NCI-H524 treated with DMSO at 0.1 percent for 48 hours (cell line): ENCODE results near the gene SAG.
A peak's percentile ranks its signal among the peaks of the same experiment; 100 is the strongest.
"Not testable (repeated sequence)": the region's sequence is repeated elsewhere in the genome, so short reads cannot be mapped to it uniquely, and the experiment has no call there.

Experiments used
- DNase-seq: peaks from one replicate; lab custom pipeline; 2025; lab: John Stamatoyannopoulos, UW

SAG gene

DNA sequence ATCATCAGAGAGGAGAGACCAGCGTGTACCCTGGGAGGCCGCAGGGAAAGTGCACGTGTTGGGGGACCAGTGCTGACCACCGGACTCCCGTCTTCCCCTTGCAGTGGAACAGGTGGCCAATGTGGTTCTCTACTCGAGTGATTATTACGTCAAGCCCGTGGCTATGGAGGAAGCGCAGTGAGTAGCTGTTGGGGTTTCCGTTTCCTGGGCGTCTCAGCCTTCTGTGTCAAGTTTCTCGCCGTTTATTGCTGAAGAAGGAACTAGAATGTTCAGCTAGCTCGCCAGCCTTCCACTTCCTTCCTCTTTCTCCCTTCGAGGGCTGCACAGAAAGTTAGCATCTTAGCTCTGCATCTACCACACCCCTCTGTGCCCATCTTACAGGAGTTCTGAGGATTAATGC is 23.9 kb downstream of the SAG start:
- no peak for DNase-seq

DNA sequence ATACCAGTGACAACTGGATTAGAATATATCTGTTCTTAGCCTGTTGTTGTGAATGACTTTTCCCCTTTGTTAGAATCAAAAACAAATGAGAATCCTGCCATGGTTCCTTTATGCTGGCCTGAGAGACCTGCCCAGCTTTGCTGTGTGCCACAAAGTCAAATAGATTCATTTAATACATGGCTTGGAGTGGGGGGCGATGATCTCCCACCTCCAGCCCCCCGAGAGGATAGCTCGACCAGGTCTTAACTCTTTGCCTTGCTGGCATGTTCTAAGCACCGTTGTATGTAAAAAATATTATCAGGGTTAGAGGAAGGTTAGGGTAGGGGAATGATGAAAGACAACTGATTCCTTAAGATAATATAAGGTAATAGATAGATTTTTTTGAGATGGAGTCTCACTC is 24.5 kb downstream of the SAG start:
- DNase-seq, result no peak

DNA sequence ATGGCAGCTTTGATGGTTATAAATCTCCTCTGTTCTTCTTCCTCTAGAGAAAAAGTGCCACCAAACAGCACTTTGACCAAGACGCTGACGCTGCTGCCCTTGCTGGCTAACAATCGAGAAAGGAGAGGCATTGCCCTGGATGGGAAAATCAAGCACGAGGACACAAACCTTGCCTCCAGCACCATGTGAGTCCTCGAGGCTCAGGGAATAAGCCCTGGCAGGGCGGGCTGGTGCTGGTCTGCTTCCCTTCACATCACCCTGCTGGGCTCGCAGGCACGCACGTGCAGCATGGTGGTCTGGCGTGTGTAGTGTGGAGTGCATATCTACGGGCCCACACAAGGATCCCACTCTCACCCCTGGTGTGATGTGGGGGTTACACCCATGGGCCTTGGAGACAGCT is 27.3 kb downstream of the SAG start:
- DNase-seq, result no peak

DNA sequence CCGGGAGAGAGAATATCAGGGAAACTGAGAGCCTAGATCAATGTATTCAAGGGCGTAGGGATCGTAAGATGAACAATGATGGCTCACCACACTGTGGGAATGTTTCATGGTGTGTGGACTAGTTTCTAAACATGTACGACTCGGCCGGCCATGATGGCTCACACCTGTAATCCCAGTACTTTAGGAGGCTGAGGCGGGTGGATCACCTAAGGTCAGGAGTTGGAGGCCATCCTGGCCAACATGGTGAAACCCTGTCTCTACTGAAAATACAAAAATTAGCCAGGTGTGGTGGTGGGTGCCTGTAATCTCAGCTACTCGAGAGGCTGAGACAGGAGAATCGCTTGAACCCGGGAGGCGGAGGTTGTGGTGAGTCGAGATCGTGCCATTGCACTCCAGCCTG is 28.5 kb downstream of the SAG start:
- DNase-seq, result not testable (repeated sequence)

DNA sequence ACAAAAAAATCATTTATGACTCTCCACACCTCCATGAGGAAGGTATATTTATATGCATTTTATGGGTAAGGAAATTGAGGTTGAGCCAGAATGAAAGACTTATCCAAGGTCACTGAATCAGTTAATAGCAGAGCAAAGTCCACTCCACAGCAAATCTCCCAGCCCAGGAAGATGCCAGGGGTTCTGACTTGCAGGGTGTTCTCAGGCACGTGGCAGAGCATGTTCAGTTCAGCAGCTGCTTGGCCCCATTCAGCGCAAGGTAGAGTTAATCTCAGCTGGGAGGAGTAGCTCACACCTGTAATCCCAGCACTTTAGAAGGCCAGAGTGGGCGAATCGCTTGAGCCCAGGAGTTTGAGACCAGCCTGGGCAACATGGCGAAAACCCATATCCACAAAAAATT is 28.9 kb downstream of the SAG start:
- no peak for DNase-seq

DNA sequence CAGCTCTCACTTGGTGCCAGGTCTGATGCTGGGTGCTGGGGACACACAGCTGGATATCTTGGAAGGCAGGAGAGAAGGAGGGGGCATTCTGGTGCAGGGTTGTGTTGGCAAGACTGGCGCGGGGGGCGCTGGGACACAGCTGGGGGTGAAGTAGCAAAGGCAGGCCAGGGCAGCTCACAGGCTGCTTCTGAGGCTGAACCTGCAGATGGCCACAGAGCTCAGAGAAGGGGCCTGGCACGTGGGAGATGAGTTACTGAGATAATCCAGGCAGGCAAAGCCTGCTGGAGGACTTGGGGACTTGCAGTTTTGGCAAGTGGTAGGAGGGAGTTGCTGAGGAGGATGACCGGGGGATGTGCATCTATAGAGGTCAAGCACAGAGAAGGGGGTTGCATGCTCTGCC is 30.4 kb downstream of the SAG start:
- DNase-seq, result no peak

DNA sequence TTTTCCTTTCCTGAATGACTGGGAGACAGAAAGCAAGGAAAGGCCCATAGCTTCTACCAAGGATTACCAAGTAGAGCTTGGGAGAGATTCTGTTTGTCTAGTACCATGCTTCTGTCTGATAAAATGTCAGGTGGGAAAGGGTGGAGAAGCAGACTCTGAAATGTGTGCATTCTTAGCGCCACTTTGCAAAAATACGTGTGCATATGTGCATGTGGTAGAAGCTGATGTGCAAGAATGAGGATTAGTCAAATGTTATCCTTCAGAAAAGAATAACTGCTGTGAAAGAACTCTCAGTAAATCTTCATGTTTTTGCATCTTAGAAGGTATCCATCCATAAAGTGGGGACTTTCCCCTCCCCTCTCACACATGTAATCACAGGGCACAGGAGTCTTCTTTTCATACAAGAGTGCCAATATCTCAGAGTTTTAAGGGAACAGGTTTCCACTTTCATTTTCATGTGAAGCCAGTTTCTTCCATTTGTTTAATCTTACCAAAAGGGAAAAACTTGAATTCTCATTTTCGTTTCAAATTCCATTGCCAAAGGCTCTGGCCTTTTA is 31.3 kb downstream of the SAG start:
- DNase-seq, result no peak

DNA sequence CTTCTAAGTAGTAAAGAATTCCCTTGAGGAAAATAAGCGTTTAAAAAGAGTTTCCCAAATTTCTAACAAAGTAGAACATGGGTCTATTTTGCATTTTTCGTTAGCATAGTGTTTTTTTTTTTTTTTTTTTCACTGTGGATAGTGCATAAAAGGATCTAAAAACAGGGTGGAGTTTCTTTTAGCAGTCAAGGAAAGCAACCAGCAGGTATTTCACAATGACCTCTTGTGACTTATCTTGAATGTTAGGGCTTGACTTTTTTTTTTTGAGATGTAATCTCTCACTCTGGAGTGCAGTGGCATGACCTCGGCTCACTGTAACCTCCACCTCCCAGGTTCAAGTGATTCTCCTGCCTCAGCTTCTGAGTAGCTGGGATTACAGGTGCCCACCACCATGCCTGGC is 31.8 kb downstream of the SAG start:
- DNase-seq, result no peak

DNA sequence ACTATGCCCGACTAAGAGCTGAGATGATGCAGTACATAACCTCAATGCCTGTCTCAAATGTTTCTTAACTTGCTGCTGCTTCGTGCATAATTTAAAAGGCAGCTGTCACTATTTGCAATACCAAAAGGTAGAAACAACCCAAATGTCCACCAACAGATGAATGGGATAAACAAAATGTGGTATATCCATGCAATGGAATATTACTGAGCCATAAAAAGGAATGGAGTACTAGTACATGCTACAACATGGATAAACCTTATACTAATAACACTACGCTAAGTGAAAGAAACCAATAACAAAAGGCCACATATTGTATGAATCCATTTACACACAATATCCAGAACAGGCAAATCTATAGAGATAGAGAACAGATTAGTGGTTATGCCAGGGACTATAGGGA is 33.7 kb downstream of the SAG start:
- DNase-seq, result no peak

DNA sequence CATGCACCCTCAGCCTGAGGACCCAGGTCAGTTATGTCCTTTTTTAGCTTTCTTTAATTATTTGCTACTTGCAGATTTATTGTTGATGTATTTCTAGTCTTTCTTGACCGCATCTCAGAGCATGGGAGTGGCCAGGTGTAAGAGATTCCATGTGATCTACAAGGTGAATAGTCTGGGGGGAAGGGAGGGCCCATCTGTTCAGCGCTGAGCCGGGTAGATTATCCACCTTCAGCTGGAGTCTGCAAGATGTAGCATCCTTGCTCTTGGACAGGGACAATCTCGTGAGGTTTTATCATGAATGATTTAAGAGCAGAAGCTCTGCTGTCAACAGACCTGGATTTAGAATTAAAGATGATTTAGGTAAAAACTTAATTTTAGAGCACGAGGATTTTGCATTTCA is 34.7 kb downstream of the SAG start:
- peak; percentile 43 for DNase-seq

DNA sequence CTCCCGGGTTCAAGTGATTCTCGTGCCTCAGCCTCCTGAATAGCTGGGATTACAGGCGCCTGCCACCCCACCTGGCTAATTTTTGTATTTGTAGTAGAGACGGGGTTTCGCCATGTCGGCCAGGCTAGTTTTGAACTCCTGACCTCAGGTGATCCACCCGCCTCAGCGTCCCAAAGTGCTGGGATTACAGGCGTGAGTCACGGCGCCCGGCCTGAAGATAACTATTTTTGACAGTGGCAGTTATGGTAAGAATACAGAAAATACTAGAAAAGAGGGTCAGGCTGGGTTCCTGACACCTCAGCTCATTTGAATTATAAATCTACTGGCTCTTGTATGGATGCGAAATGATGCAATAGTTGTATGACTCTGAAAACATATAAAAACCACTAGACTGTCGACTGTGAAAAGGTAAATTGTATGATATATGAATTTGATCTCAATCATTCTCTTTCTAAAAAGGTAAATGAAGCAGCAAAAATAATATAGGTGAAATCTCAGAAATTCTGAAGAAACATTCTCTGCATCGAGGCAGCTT is 35.6 kb downstream of the SAG start:
- no peak for DNase-seq

DNA sequence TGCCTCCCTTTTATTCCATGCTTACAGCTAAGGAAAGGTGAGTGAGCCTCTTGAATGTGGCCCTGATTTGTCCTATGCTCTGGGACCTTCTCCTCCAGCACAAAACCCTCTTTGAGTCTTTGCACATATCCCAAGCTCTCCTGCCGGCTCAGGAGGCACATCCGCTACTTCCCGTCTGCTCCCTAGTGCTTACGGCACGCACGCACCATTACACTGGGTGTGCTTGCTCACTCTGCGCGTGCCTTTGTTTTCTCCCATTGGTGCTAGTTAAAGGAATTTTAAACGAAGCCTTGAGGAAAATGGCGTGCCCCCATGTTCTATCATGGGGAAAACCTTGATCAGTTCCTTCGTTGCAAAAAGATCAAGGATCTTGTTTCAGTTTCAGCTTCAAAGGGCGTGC is 38.8 kb downstream of the SAG start:
- DNase-seq, result no peak

DNA sequence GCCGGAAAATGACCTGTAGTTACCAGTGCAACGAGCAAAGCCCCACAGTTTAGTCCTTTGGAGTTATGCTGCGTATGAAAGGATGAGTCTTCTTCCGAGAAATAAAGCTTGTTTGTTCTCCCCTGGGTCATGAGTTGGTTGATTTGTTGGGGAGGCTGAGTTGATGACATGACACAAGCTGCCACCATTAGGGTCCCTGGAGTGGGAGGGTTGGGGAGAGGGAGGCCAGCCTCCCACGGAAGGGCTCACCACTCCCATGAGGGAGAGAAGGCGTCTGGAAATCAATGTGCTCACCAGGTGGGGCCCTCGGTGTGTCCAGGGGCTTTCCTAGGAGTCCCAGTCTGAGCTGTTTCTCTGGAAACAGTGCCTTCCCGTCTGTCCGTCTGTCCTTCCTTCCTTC is 39.3 kb downstream of the SAG start:
- no peak for DNase-seq

DNA sequence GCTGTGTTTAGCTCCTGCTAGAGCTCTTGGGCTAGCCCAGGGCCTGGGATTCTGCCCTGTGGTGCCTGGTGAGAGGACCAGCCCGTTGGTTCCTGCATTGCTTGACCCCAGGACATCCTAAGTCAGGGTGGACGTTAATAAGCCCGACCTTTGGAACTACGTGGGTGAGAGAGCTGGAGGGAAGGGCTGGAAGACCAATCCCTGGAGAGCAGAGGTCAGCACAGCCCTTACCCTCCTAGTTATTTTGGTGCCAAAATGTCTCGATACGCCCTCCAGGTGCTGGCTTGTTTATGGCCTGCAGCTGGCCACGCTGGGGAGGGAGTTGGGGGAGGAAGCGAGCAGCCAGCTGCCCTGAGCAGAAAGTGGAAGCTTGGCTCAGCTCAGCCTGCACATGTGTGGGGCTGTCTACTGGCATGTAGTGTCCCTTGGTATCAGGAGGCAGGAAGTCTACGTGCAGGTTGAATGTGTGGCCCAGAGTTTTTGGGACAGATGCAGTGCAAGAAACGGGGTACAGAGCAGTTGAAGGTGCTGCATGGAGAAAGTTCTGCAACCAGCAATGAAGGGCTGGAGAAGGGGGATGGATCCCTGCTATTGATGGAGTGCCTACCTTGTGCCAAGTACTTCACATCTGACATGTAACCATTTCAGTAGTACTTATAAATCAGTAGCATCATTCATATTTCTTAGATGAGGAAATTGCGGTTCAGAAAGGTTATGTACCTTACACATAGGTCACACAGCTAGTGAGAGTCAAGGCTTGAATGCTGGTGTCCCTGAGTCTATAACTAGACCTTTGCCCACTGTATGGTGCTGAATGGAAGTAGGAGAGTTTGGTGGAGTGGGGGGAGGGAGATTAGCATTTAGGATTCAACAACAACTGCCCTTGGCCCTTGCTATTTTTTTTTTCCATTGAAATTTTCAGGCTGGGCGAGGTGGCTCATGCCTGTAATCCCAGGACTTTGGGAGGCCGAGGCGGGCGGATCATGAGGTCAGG is 41.7 kb downstream of the SAG start:
- DNase-seq, result no peak

DNA sequence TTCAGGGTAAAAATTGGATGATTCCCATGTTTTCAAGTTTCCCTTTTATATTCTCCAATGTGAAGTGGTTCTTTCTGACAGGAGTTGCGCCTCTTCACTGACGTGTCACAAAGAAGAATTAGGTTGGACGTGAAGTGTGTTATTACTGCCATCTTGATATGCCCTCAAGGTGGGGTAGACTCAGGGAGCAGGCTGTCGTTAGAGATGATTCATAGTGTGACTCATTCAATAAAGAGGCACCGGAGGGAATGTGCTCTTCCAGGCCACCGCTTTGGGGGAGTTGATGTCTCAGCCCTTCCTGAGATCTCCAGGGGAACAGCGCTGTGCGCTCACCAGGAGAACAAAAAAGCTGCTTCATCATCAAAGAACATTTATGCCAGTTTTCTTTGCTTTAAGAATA is 43.1 kb downstream of the SAG start:
- DNase-seq, result peak; percentile 41

DNA sequence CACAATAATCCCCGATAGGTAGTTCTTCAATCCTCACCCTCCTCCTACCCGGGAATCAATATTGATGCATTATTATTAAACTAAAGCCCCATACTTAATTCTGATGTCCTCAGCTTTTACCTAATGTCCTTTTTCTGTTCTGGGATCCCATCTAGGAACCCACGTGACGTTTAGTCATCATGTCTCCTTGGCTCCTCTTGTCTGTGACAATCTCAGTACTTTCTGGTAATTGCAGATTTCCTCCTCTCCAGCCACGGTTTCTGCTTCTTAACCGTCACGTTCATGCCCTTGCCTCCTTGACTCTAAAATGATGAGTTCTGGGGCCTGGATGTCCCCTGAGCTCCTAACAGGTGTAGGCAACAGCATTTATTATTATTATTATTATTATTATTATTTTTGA is 43.8 kb downstream of the SAG start:
- no peak for DNase-seq

DNA sequence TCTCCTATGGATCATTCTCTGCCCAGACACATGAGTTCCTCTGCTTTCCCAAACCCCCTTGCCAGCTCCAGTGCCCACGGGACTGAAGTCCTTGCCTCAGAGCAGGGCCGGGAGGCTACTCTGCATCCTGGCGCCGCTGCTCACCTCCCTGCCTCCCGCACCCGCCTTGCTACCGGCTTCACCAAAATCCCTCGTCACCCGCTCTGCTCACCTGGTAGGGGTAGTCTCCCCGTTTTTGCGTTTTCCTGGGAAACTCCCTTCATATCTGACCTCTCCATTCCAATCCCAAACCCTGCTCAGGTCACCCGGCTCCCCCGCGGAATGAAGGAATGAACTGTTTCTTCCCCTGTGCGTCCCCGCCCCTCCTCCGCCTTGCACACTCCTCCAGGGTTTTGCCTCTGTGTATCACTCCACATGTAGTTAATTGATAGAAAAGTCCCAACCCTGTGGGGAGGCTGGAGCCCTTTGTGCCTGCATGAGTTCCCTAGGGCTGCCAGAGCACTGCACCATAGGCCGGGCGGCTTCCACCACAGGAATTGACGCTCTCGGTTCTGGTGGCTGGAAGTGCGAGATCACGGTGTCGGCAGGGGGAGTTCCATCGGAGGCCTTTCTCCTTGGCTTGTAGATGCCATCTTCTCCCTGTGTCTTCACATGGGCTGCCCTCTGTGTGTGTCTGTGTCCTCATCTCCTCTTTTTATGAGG is 44.7 kb downstream of the SAG start:
- DNase-seq, result no peak

DNA sequence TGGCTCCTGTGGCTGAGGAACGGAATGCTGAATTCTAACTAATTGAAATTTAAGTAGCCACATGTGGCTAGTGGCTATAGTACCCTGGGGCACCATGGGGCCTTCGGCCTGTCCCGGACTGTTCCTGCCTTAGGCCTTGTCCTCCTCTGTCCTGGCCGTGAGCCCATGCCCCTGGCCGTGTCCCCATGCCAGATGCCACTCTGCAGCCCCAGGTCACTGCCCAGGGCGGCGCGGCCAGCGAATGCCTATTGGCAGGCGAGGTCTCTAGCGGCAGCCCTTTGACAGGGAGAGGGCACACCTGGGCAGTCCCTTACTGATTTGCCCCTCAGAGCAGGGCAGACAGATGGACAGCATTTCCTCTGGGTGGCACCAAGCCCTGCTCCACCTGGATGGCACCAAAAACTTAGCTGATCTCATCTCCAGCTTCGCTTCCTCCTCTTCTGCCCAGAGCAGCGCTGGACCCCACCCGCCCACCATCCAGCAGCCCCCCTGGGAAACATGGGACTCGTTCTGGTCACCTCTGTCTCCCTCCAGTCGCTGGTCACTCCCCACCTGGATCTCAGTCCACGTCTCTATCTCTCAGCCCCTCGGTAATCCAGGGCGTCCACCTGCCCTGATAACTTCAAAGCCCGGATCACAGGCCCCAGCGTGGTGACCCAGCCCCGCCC is 45.6 kb downstream of the SAG start:
- no peak for DNase-seq

DNA sequence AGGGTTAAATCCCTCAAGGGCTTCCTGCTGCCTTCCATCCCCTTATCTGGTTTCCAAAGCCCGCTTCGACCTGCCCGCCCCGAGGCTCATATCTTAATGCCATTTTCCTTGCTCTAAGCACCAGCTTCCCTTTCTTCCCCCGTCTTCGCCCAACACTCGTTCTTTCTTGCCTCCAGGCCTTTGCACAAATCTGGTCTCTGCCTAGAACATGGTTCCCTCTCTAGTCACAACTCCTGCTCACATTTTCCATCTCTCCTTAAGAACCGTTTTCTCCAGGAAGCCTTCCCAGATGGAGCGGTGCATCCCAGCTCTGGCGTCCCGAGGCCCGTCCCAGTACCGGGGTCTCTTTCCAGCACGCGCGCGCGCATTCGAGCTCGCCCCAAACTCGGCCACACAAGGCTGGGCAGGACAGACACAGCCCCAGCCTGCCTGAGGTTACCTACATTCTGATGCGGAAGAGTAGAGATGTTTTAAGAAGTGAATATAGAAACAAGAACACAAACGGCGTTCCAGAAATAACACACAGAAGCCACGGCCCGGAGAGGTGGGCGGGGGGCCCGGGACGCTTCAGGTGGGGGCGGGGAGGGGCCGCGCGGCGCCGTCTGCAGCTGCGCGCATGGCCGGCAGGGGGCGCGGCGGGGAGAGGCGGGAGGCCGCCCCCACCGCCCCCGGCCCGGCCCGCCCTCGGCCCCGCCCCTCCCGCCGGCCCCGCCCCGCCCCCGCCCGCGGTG is 46.3 kb downstream of the SAG start, which contains the start of gene DGKD:
TSS of gene DGKD (plus strand) at position 726 of the 731 bp plus-strand sequence. CDS start 25 bp downstream, outside the sequence.
- no peak for DNase-seq

DNA sequence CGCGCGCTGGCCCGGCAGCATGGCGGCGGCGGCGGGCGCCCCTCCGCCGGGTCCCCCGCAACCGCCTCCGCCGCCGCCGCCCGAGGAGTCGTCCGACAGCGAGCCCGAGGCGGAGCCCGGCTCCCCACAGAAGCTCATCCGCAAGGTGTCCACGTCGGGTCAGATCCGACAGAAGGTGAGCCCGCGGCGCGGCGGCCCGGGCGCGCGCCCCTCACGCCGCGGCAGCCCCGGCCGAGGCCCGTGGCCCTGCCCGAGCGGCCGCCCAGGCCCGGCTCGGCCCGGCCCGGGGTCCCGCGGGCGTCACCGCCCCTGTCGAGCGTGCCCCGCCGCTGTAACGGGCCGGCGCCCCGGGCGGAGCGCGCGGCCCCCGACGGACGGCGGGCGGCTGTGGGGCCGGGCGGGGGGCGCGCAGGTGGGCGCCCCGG is 46.9 kb downstream of the SAG start:
- DNase-seq, result no peak

DNA sequence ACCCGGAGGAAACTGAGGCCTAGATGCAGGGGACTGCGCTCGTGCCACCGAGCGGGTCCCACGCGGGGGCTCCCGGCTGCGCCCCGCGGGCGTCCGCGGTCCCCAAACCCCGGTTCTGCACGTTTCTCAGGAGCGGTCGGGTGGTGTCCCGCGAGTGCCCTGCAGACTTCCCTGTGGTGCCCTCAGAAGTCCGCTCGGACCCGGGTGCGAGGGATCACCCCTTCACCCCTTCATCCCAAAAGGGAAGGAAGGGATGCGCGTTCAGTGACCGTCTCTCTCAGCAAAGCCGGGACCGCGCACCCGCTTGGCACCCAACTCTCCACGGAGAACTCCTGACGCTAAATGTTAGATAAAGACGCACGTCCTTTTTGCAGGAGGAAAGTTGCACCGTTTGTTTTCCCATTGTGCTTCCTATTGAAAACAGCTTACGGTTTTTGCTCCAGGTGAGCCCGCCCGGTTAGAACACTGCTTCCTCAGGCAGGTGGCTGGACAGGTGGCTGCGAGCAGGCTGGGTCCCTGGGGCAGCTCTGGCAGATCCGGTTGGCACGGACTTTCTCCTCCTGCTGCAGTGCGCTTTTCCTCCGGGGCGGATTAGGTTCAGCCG is 47.5 kb downstream of the SAG start:
- no peak for DNase-seq
